H9 (cell line): ENCODE data around the gene CNNM2. TPM values are rescaled to one million over a fixed set of nuclear protein-coding genes. Genes with fewer than 3 reads are reported as not detected.

ENCODE experiments used
- DNase-seq: peaks from one replicate; pipeline ENCODE4 v3.0.0-alpha.2; 2017
- H2AFZ ChIP-seq: one replicate; pipeline ENCODE4 v1.6.1; 2013; ENCODE audit warnings: mild to moderate bottlenecking, low read length, control low read depth, moderate library complexity
- H2AK5ac ChIP-seq: 2 replicates; pipeline ENCODE4 v1.6.1; 2013; ENCODE audit warnings: low read length, control low read depth, mixed read lengths; ENCODE audit not compliant: insufficient read length
- H2BK120ac ChIP-seq: one replicate; pipeline ENCODE4 v1.6.1; 2013; ENCODE audit warnings: low read depth, mild to moderate bottlenecking, low read length, control low read depth, inconsistent platforms; ENCODE audit not compliant: poor library complexity, severe bottlenecking
- H2BK12ac ChIP-seq: 2 replicates; pipeline ENCODE4 v1.6.1; 2013; ENCODE audit warnings: low read length, control low read depth, mixed read lengths, low read depth; ENCODE audit not compliant: insufficient read length
- H2BK15ac ChIP-seq: 2 replicates; pipeline ENCODE4 v1.6.1; 2013; ENCODE audit warnings: low read depth, low read length, control low read depth
- H2BK20ac ChIP-seq: one replicate; pipeline ENCODE4 v1.6.1; 2013; ENCODE audit warnings: low read depth, mild to moderate bottlenecking, low read length, control low read depth, inconsistent platforms; ENCODE audit not compliant: poor library complexity, severe bottlenecking
- H2BK5ac ChIP-seq: 2 replicates; pipeline ENCODE4 v1.6.1; 2013; ENCODE audit warnings: low read length, control low read depth, mixed read lengths; ENCODE audit not compliant: insufficient read length
- H3K14ac ChIP-seq: 2 replicates; pipeline ENCODE4 v1.6.1; 2013; ENCODE audit warnings: low read length, control low read depth; ENCODE audit not compliant: insufficient read depth
- H3K18ac ChIP-seq: 2 replicates; pipeline ENCODE4 v1.6.1; 2013; ENCODE audit warnings: low read depth, mild to moderate bottlenecking, mixed read lengths, low read length, control low read depth; ENCODE audit not compliant: insufficient read length
- H3K23ac ChIP-seq: 2 replicates; pipeline ENCODE4 v1.6.1; 2013; ENCODE audit warnings: low read length, control low read depth, mixed read lengths, low read depth; ENCODE audit not compliant: insufficient read length
- H3K23me2 ChIP-seq: 2 replicates; pipeline ENCODE4 v1.6.1; 2013; ENCODE audit warnings: low read depth, mild to moderate bottlenecking, mixed read lengths, low read length, control low read depth; ENCODE audit not compliant: insufficient read length, poor library complexity, severe bottlenecking
- H3K27ac ChIP-seq: 2 replicates; pipeline ENCODE4 v1.5.1; 2013; ENCODE audit warnings: low read length, control low read depth, mixed read lengths, low read depth; ENCODE audit not compliant: insufficient read length
- H3K27me3 ChIP-seq: 2 replicates; pipeline ENCODE4 v1.6.1; 2013; ENCODE audit warnings: low read length, control low read depth, inconsistent platforms; ENCODE audit not compliant: insufficient read depth
- H3K4ac ChIP-seq: 2 replicates; pipeline ENCODE4 v1.6.1; 2013; ENCODE audit warnings: low read depth, mild to moderate bottlenecking, control low read depth, inconsistent platforms, low read length, moderate library complexity
- H3K4me1 ChIP-seq: 2 replicates; pipeline ENCODE4 v1.6.1; 2013; ENCODE audit warnings: low read length, control low read depth, inconsistent platforms; ENCODE audit not compliant: insufficient read depth
- H3K4me2 ChIP-seq: 2 replicates; pipeline ENCODE4 v1.6.1; 2013; ENCODE audit warnings: low read length, control low read depth, mixed read lengths; ENCODE audit not compliant: insufficient read length, insufficient read depth
- H3K56ac ChIP-seq: 2 replicates; pipeline ENCODE4 v1.6.1; 2013; ENCODE audit warnings: low read depth, mild to moderate bottlenecking, mixed read lengths, low read length, control low read depth; ENCODE audit not compliant: insufficient read length
- H3K79me1 ChIP-seq: 2 replicates; pipeline ENCODE4 v1.6.1; 2013; ENCODE audit warnings: low read depth, mild to moderate bottlenecking, moderate library complexity, low read length, control low read depth, inconsistent platforms; ENCODE audit not compliant: insufficient read depth, poor library complexity, severe bottlenecking
- H3K79me2 ChIP-seq: 2 replicates; pipeline ENCODE4 v1.6.1; 2013; ENCODE audit warnings: low read length, control low read depth, inconsistent platforms; ENCODE audit not compliant: insufficient read depth
- H3K9ac ChIP-seq: 2 replicates; pipeline ENCODE4 v1.6.1; 2013; ENCODE audit warnings: low read length, control low read depth, mixed read lengths; ENCODE audit not compliant: insufficient read length; ENCODE audit errors: extremely low read depth
- H3K9me3 ChIP-seq: one replicate; pipeline ENCODE4 v1.6.1; 2013; ENCODE audit warnings: low read depth, low read length, inconsistent platforms; ENCODE audit not compliant: control insufficient read depth
- H3T11ph ChIP-seq: one replicate; pipeline ENCODE4 v1.6.1; 2013; ENCODE audit warnings: mild to moderate bottlenecking, low read length, control low read depth, inconsistent platforms
- H4K20me1 ChIP-seq: one replicate; pipeline ENCODE4 v1.6.1; 2013; ENCODE audit not compliant: control insufficient read depth, insufficient read length, insufficient read depth
- H4K5ac ChIP-seq: 2 replicates; pipeline ENCODE4 v1.6.1; 2013; ENCODE audit warnings: low read depth, mild to moderate bottlenecking, mixed read lengths, low read length, control low read depth; ENCODE audit not compliant: insufficient read length
- H4K8ac ChIP-seq: replicated peaks from 2 replicates; pipeline ENCODE4 v1.6.1; 2013; ENCODE audit warnings: low read length, control low read depth, mixed read lengths, low read depth; ENCODE audit not compliant: insufficient read length
- H4K91ac ChIP-seq: 2 replicates; pipeline ENCODE4 v1.6.1; 2013; ENCODE audit warnings: low read depth, mild to moderate bottlenecking, moderate library complexity, mixed read lengths, low read length, control low read depth; ENCODE audit not compliant: insufficient read length
- H3K27ac Mint-ChIP-seq, 3 experiments: 2 replicates in 2 of 3; 3 replicates in 1 of 3; pipeline ENCODE4 v1.8.0; 2020 to 2021; ENCODE audit warnings: mixed read lengths in 3 of 3, mild to moderate bottlenecking in 1 of 3, moderate library complexity in 1 of 3
- H3K27me3 Mint-ChIP-seq: 2 replicates; pipeline ENCODE4 v1.8.0; 2021; ENCODE audit warnings: low read depth, mild to moderate bottlenecking, moderate library complexity, mixed read lengths
- H3K36me3 Mint-ChIP-seq, 3 experiments: 2 replicates in 2 of 3; 3 replicates in 1 of 3; pipeline ENCODE4 v1.8.0; 2020 to 2021; ENCODE audit warnings: low read depth in 3 of 3, mixed read lengths in 3 of 3; ENCODE audit not compliant: insufficient read depth in 1 of 3
- H3K4me1 Mint-ChIP-seq, 2 experiments: 2 replicates each; pipeline ENCODE4 v1.8.0; 2020; ENCODE audit warnings: mixed read lengths in 2 of 2
- H3K4me3 Mint-ChIP-seq, 2 experiments: 2 replicates in 1 of 2; 3 replicates in 1 of 2; pipeline ENCODE4 v1.8.0; 2020 to 2021; ENCODE audit warnings: mild to moderate bottlenecking in 2 of 2, mixed read lengths in 2 of 2, moderate library complexity in 1 of 2
- H3K9me3 Mint-ChIP-seq, 2 experiments: 2 replicates in 1 of 2; 3 replicates in 1 of 2; pipeline ENCODE4 v1.8.0; 2020; ENCODE audit warnings: mild to moderate bottlenecking in 2 of 2, mixed read lengths in 2 of 2, moderate library complexity in 1 of 2
- WGBS: extraction: QIAGEN DNeasy Blood & Tissue Kit; methylation state at CpG from one replicate; pipeline ENCODE4 v1.1.7; 2013; ENCODE audit warnings: missing lambda C conversion rate, low lambda C conversion rate, mixed read lengths; ENCODE audit not compliant: insufficient read length; ENCODE audit errors: extremely low coverage; 5-methylcytosine and 5-hydroxymethylcytosine counted together
- total RNA-seq: library from RNA; stranded (reverse); gene quantifications from 2 replicates; pipeline ENCODE4 v1.2.1, GENCODE V29; 2021
- TF ChIP-seq, protein P1 (sequence below): fragments of 200-600 bp; sonication (generic); conservative IDR thresholded peaks from 3 replicates; pipeline ENCODE4 v1.8.0; 2021; ENCODE audit warnings: antibody characterized with exemption, mild to moderate bottlenecking

The CNNM2 gene
- total RNA-seq, 1 experiment from 2014 or later = 17.5 TPM

DNA sequence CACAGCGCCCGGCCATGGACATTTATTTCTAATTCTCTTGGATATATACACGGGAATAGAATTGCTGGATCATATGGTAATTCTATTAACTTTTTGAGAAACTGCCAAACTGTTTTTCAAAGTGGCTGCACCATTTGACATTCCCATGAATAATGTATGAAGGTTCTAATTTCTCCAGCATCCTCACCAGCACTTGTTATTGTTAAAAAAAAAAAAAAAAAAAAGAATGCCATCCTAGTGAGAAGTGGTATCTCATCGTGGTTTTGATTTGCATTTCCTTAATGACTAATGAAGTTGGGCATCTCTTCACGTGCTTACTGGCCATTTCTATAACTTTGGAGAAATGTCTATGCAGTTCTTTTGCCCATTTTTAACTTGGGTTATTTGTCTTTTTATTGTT, 13.5 kb downstream of the CNNM2 start:
- Histone ChIP-seq H2BK20ac (no peak overlapping the region), H3K9me3 (no peaks in the 10 kb centered on the region), H2BK5ac (no peak overlapping the region), H3K4ac (no peak overlapping the region), H4K20me1 (no peaks in the 10 kb centered on the region), H4K8ac (no peak overlapping the region), H3K4me1 (no peaks in the 10 kb centered on the region), H3K9ac (no peak overlapping the region), H3K23ac (no peak overlapping the region), H3K4me2 (no peak overlapping the region), H3K27ac (no peak overlapping the region), H3T11ph (no peak overlapping the region), H2BK12ac (no peak overlapping the region), H2BK15ac (no peak overlapping the region), H3K79me2 (no peaks in the 10 kb centered on the region; the same call in 1 of the 2 replicates), H2AFZ (no peak overlapping the region), H2AK5ac (no peak overlapping the region), H3K23me2 (no peaks in the 10 kb centered on the region), H3K27me3 (no peaks in the 10 kb centered on the region), H4K5ac (no peak overlapping the region), H3K14ac (no peak overlapping the region), H3K18ac (no peak overlapping the region), H2BK120ac (no peak overlapping the region), H3K56ac (no peak overlapping the region), H3K79me1 (no peaks in the 10 kb centered on the region), H4K91ac (no peak overlapping the region)
- H3K27ac Mint-ChIP-seq = no peak overlapping the region
- H3K9me3 Mint-ChIP-seq = peaks cover 0 to 3% of the 10 kb centered on the region in 2 experiments; a peak in 3 of 5 replicates
- WGBS = no CpG with 5 or more reads among the region's 5 CpGs
- TF ChIP-seq, protein P1, sequence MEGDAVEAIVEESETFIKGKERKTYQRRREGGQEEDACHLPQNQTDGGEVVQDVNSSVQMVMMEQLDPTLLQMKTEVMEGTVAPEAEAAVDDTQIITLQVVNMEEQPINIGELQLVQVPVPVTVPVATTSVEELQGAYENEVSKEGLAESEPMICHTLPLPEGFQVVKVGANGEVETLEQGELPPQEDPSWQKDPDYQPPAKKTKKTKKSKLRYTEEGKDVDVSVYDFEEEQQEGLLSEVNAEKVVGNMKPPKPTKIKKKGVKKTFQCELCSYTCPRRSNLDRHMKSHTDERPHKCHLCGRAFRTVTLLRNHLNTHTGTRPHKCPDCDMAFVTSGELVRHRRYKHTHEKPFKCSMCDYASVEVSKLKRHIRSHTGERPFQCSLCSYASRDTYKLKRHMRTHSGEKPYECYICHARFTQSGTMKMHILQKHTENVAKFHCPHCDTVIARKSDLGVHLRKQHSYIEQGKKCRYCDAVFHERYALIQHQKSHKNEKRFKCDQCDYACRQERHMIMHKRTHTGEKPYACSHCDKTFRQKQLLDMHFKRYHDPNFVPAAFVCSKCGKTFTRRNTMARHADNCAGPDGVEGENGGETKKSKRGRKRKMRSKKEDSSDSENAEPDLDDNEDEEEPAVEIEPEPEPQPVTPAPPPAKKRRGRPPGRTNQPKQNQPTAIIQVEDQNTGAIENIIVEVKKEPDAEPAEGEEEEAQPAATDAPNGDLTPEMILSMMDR = no peak
- no peaks in the 10 kb centered on the region for H3K27me3 Mint-ChIP-seq
- no peaks in the 10 kb centered on the region for H3K4me1 Mint-ChIP-seq
- H3K4me3 Mint-ChIP-seq = no peak overlapping the region
- DNase-seq = no peak
- peaks cover 10 to 13% (median 12%) of the 10 kb centered on the region in 3 experiments for H3K36me3 Mint-ChIP-seq
